GM13976 (cell line): ENCODE results near the gene SSRP1.
A peak's percentile ranks its signal among the peaks of the same experiment; 100 is the strongest.

ENCODE experiments used
- DNase-seq: peaks from one replicate; pipeline ENCODE4 v3.0.0; 2012; ENCODE audit warnings: low spot score
- CTCF ChIP-seq: IDR thresholded peaks from 2 replicates; pipeline ENCODE4 v1.5.1; 2012; ENCODE audit warnings: borderline replicate concordance, mild to moderate bottlenecking; ENCODE audit not compliant: insufficient read depth; ENCODE audit errors: extremely low read depth, missing control alignments, control extremely low read depth
- in situ Hi-C: fragments of 300-500 bp; cut with MboI; formaldehyde crosslinking; loops from one replicate; pipeline ENCODE4 v1.12.0; 2022; ENCODE audit warnings: low sequenced_read_pairs, mixed read lengths, inconsistent platforms; ENCODE audit not compliant: unreplicated experiment

The SSRP1 gene

GRCh38 chr11:57348636-57349313, 13.1 kb upstream of the SSRP1 start:
- in situ Hi-C loops: loop anchor here (10.0 kb wide), 1 partner anchor 176 kb away; no protein-coding TSS in a partner anchor
- no peak for TF ChIP-seq CTCF
- no peak for DNase-seq

- no peak for TF ChIP-seq CTCF
- in situ Hi-C loops: loop anchor here (10.0 kb wide), 1 partner anchor 177 kb away; no protein-coding TSS in a partner anchor
- DNase-seq: no peak
These were observed 12.4 kb upstream of the SSRP1 start for GRCh38 chr11:57348052-57348451.

- in situ Hi-C loops: loop anchor here (10.0 kb wide), 1 partner anchor 177 kb away; no protein-coding TSS in a partner anchor
- DNase-seq: no peak
- no peak for TF ChIP-seq CTCF
These were observed 11.6 kb upstream of the SSRP1 start for GRCh38 chr11:57347336-57347735.

- in situ Hi-C loops: loop anchor here (10.0 kb wide), 1 partner anchor 179 kb away; no protein-coding TSS in a partner anchor
- peak; percentile 73 for TF ChIP-seq CTCF
- peak; percentile 81 for DNase-seq
These were observed 10.0 kb upstream of the SSRP1 start for GRCh38 chr11:57345555-57346211.

- DNase-seq: no peak
- no peak for TF ChIP-seq CTCF
- in situ Hi-C loops: loop anchor here (10.0 kb wide), 1 partner anchor 180 kb away; no protein-coding TSS in a partner anchor
These were observed 9.1 kb upstream of the SSRP1 start for GRCh38 chr11:57344826-57345225.

- no peak for TF ChIP-seq CTCF
- in situ Hi-C loops: loop anchor here (10.0 kb wide), 1 partner anchor 181 kb away; no protein-coding TSS in a partner anchor
These were observed 8.1 kb upstream of the SSRP1 start for GRCh38 chr11:57343825-57344224.

More at GRCh38 chr11:57343825-57344224, 8.1 kb upstream of the SSRP1 start:
- DNase-seq: no peak
